Activated T-helper 2 cell treated with anti-CD3 and anti-CD28 coated beads, Interferon-gamma antibody, Interleukin-2, Interleukin-4, amounts not matched to agents 10 μg/mL and 5 μg/mL and 100 μg/mL, durations not matched to agents 14 hours and 24 hours and 36 hours (primary cell): ENCODE data around the gene PLEKHD1. TPM values are rescaled to one million over a fixed set of nuclear protein-coding genes. Genes with fewer than 3 reads are reported as not detected.
"Not testable (repeated sequence)": the region's sequence is repeated elsewhere in the genome, so short reads cannot be mapped to it uniquely, and the experiment has no call there.

Experiments
- DNase-seq: peaks from one replicate; pipeline ENCODE4 v3.0.0; 2021; ENCODE audit warnings: low spot score
- H3K27ac Mint-ChIP-seq: one replicate; pipeline ENCODE4 v1.8.0; 2021; ENCODE audit warnings: mixed read lengths
- H3K27me3 Mint-ChIP-seq: one replicate; pipeline ENCODE4 v1.8.0; 2021; ENCODE audit warnings: low read depth, mixed read lengths
- H3K36me3 Mint-ChIP-seq: one replicate; pipeline ENCODE4 v1.8.0; 2021; ENCODE audit warnings: low read depth, mixed read lengths
- H3K4me1 Mint-ChIP-seq: one replicate; pipeline ENCODE4 v1.8.0; 2021; ENCODE audit warnings: low read depth, mixed read lengths
- H3K4me3 Mint-ChIP-seq: one replicate; pipeline ENCODE4 v1.8.0; 2021; ENCODE audit warnings: low read depth, mild to moderate bottlenecking, moderate library complexity, mixed read lengths
- H3K9me3 Mint-ChIP-seq: one replicate; pipeline ENCODE4 v1.8.0; 2021; ENCODE audit warnings: mixed read lengths
- intact Hi-C: fragments of 100-400 bp; cut with micrococcal nuclease; formaldehyde crosslinking; loops from one replicate; pipeline ENCODE4 v1.15.1; 2023
- total RNA-seq: library from RNA; stranded (reverse); gene quantifications from 2 replicates; pipeline ENCODE4 v1.2.3, GENCODE V29; 2022

Gene PLEKHD1
- total RNA-seq, 1 donor from 2014 or later: 0.09 TPM

- Mint-ChIP-seq H3K4me3 (no peak overlapping the region), H3K36me3 (no peaks in the 10 kb centered on the region), H3K4me1 (no peaks in the 10 kb centered on the region), H3K27me3 (peaks cover 43% of the 10 kb centered on the region), H3K27ac (no peak overlapping the region), H3K9me3 (no peaks in the 10 kb centered on the region)
- no peak for DNase-seq
- intact Hi-C loops: no loop called here
These were observed 1.2 kb downstream of the PLEKHD1 start for GRCh38 chr14:69485701-69486100.

- no peak overlapping the region for H3K27ac Mint-ChIP-seq
- no peaks in the 10 kb centered on the region for H3K36me3 Mint-ChIP-seq
- no peak overlapping the region for H3K4me3 Mint-ChIP-seq
- H3K4me1 Mint-ChIP-seq: no peaks in the 10 kb centered on the region
- DNase-seq: no peak
- H3K27me3 Mint-ChIP-seq: peaks cover 38% of the 10 kb centered on the region
- H3K9me3 Mint-ChIP-seq: no peaks in the 10 kb centered on the region
- intact Hi-C loops: no loop called here
These were observed 2.7 kb downstream of the PLEKHD1 start for GRCh38 chr14:69487226-69487625.

GRCh38 chr14:69487771-69488170 is 3.2 kb downstream of the PLEKHD1 start:
- intact Hi-C loops: no loop called here
- H3K4me1 Mint-ChIP-seq: no peaks in the 10 kb centered on the region
- peaks cover 33% of the 10 kb centered on the region for H3K27me3 Mint-ChIP-seq
- no peaks in the 10 kb centered on the region for H3K36me3 Mint-ChIP-seq
- no peaks in the 10 kb centered on the region for H3K9me3 Mint-ChIP-seq
- DNase-seq: no peak
- no peak overlapping the region for H3K4me3 Mint-ChIP-seq
- H3K27ac Mint-ChIP-seq: no peak overlapping the region

GRCh38 chr14:69489495-69489894 is 5.0 kb downstream of the PLEKHD1 start:
- no peaks in the 10 kb centered on the region for H3K36me3 Mint-ChIP-seq
- H3K4me3 Mint-ChIP-seq: no peak overlapping the region
- peaks cover 24% of the 10 kb centered on the region for H3K27me3 Mint-ChIP-seq
- no peaks in the 10 kb centered on the region for H3K9me3 Mint-ChIP-seq
- no peak for DNase-seq
- H3K4me1 Mint-ChIP-seq: no peaks in the 10 kb centered on the region
- no peak overlapping the region for H3K27ac Mint-ChIP-seq
- intact Hi-C loops: no loop called here

- H3K9me3 Mint-ChIP-seq: no peaks in the 10 kb centered on the region
- H3K4me1 Mint-ChIP-seq: no peaks in the 10 kb centered on the region
- H3K36me3 Mint-ChIP-seq: no peaks in the 10 kb centered on the region
- no peak overlapping the region for H3K4me3 Mint-ChIP-seq
- H3K27ac Mint-ChIP-seq: no peak overlapping the region
- H3K27me3 Mint-ChIP-seq: peaks cover 22% of the 10 kb centered on the region
- intact Hi-C loops: no loop called here
- DNase-seq: no peak
These were observed 5.8 kb downstream of the PLEKHD1 start for GRCh38 chr14:69490219-69490918.

- intact Hi-C loops: no loop called here
- Mint-ChIP-seq H3K27ac (no peak overlapping the region), H3K36me3 (no peaks in the 10 kb centered on the region), H3K4me3 (no peak overlapping the region), H3K4me1 (no peaks in the 10 kb centered on the region), H3K27me3 (peaks cover 13% of the 10 kb centered on the region), H3K9me3 (no peaks in the 10 kb centered on the region)
- DNase-seq: no peak
These were observed 6.7 kb downstream of the PLEKHD1 start for GRCh38 chr14:69491193-69491592.

GRCh38 chr14:69493038-69493437 is 8.5 kb downstream of the PLEKHD1 start:
- no peak for DNase-seq
- no peaks in the 10 kb centered on the region for H3K4me1 Mint-ChIP-seq
- no peak overlapping the region for H3K27ac Mint-ChIP-seq
- no peaks in the 10 kb centered on the region for H3K9me3 Mint-ChIP-seq
- H3K27me3 Mint-ChIP-seq: no peaks in the 10 kb centered on the region
- intact Hi-C loops: no loop called here
- H3K4me3 Mint-ChIP-seq: no peak overlapping the region
- no peaks in the 10 kb centered on the region for H3K36me3 Mint-ChIP-seq

GRCh38 chr14:69493791-69494190 is 9.3 kb downstream of the PLEKHD1 start:
- Mint-ChIP-seq H3K27ac (no peak overlapping the region), H3K27me3 (no peaks in the 10 kb centered on the region), H3K4me1 (no peaks in the 10 kb centered on the region), H3K9me3 (no peaks in the 10 kb centered on the region), H3K36me3 (no peaks in the 10 kb centered on the region), H3K4me3 (no peak overlapping the region)
- intact Hi-C loops: no loop called here
- DNase-seq: no peak

- DNase-seq: no peak
- intact Hi-C loops: no loop called here
- no peaks in the 10 kb centered on the region for H3K36me3 Mint-ChIP-seq
- H3K4me1 Mint-ChIP-seq: no peaks in the 10 kb centered on the region
- no peaks in the 10 kb centered on the region for H3K9me3 Mint-ChIP-seq
- H3K4me3 Mint-ChIP-seq: no peak overlapping the region
- no peak overlapping the region for H3K27ac Mint-ChIP-seq
- peaks cover 2% of the 10 kb centered on the region for H3K27me3 Mint-ChIP-seq
These were observed 10.9 kb downstream of the PLEKHD1 start for GRCh38 chr14:69495341-69495921.

- DNase-seq, H3K4me3 Mint-ChIP-seq, H3K4me1 Mint-ChIP-seq, H3K36me3 Mint-ChIP-seq, intact Hi-C loops, H3K9me3 Mint-ChIP-seq, H3K27ac Mint-ChIP-seq, H3K27me3 Mint-ChIP-seq: not testable (repeated sequence)
These were observed 13.3 kb downstream of the PLEKHD1 start for GRCh38 chr14:69497866-69498265.

GRCh38 chr14:69498286-69498685 is 13.8 kb downstream of the PLEKHD1 start:
- H3K36me3 Mint-ChIP-seq, H3K9me3 Mint-ChIP-seq, H3K4me1 Mint-ChIP-seq, DNase-seq, H3K27me3 Mint-ChIP-seq, H3K27ac Mint-ChIP-seq, intact Hi-C loops, H3K4me3 Mint-ChIP-seq: not testable (repeated sequence)

- intact Hi-C loops: no loop called here
- H3K27ac Mint-ChIP-seq: no peak overlapping the region
- H3K4me1 Mint-ChIP-seq: no peaks in the 10 kb centered on the region
- H3K9me3 Mint-ChIP-seq: no peaks in the 10 kb centered on the region
- H3K4me3 Mint-ChIP-seq: no peak overlapping the region
- DNase-seq: no peak
- H3K36me3 Mint-ChIP-seq: no peaks in the 10 kb centered on the region
- H3K27me3 Mint-ChIP-seq: peaks cover 6% of the 10 kb centered on the region
These were observed 14.9 kb downstream of the PLEKHD1 start for GRCh38 chr14:69499436-69499835.

GRCh38 chr14:69500096-69500495 is 15.6 kb downstream of the PLEKHD1 start:
- Mint-ChIP-seq H3K36me3 (no peaks in the 10 kb centered on the region), H3K27me3 (peaks cover 6% of the 10 kb centered on the region), H3K4me1 (no peaks in the 10 kb centered on the region), H3K9me3 (no peaks in the 10 kb centered on the region), H3K4me3 (no peak overlapping the region), H3K27ac (no peak overlapping the region)
- intact Hi-C loops: no loop called here
- DNase-seq: no peak
